ENCODE results near the gene MAP4.

MAP4 gene

GRCh38 chr3:47976135-47976732, 40.0 kb downstream of the MAP4 start:
- in situ Hi-C loops (cut with MboI; ENCODE audit: low sequenced_read_pairs, unreplicated experiment), result no loop called here
- peak; percentile 28 for DNase-seq (ENCODE audit: low spot score)
- no peak for TF ChIP-seq CTCF (IDR thresholded peaks at IDR 0.05; ENCODE audit: borderline replicate concordance, control extremely low read depth, extremely low read depth, insufficient read depth, missing control alignments)

GRCh38 chr3:47974974-47975470, 41.2 kb downstream of the MAP4 start:
- in situ Hi-C loops (cut with MboI; ENCODE audit: low sequenced_read_pairs, unreplicated experiment), result no loop called here
- no peak for DNase-seq (ENCODE audit: low spot score)
- TF ChIP-seq CTCF (IDR thresholded peaks at IDR 0.05; ENCODE audit: borderline replicate concordance, control extremely low read depth, extremely low read depth, insufficient read depth, missing control alignments), result no peak

GRCh38 chr3:47971081-47971480, 45.1 kb downstream of the MAP4 start:
- in situ Hi-C loops (cut with MboI; ENCODE audit: low sequenced_read_pairs, unreplicated experiment), result no loop called here
- DNase-seq (ENCODE audit: low spot score), result no peak
- no peak for TF ChIP-seq CTCF (IDR thresholded peaks at IDR 0.05; ENCODE audit: borderline replicate concordance, control extremely low read depth, extremely low read depth, insufficient read depth, missing control alignments)

- no peak for DNase-seq (ENCODE audit: low spot score)
- in situ Hi-C loops (cut with MboI; ENCODE audit: low sequenced_read_pairs, unreplicated experiment), result no loop called here
- no peak for TF ChIP-seq CTCF (IDR thresholded peaks at IDR 0.05; ENCODE audit: borderline replicate concordance, control extremely low read depth, extremely low read depth, insufficient read depth, missing control alignments)
Observed at GRCh38 chr3:47964740-47965139, 51.5 kb downstream of the MAP4 start.

- no peak for TF ChIP-seq CTCF (IDR thresholded peaks at IDR 0.05; ENCODE audit: borderline replicate concordance, control extremely low read depth, extremely low read depth, insufficient read depth, missing control alignments)
- DNase-seq (ENCODE audit: low spot score), result no peak
- in situ Hi-C loops (cut with MboI; ENCODE audit: low sequenced_read_pairs, unreplicated experiment), result no loop called here
Observed at GRCh38 chr3:47961815-47962606, 54.2 kb downstream of the MAP4 start.

GRCh38 chr3:47961036-47961435, 55.2 kb downstream of the MAP4 start:
- DNase-seq (ENCODE audit: low spot score), result no peak
- TF ChIP-seq CTCF (IDR thresholded peaks at IDR 0.05; ENCODE audit: borderline replicate concordance, control extremely low read depth, extremely low read depth, insufficient read depth, missing control alignments), result no peak
- in situ Hi-C loops (cut with MboI; ENCODE audit: low sequenced_read_pairs, unreplicated experiment), result no loop called here
